ENCODE measurements around the gene CA4.

DNA sequence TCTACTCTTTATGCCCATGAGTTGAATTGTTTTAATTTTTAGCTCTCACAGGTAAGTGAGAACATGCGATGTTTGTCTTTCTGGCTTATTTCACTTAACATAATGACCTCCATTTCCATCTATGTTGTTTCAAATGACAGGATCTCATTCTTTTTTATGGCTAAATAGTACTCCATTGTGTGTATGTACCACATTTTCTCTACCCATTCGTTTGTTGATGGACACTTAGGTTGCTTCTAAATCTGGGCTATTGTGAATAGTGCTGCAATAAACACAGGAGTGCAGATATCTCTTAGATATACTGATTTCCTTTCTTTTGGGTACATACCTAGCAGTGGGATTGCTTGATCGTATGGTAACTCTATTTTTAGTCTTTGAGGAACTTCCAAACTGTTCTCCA is 19.3 kb upstream of the CA4 start:
- TF ChIP-seq CTBP1 (IDR thresholded peaks at IDR 0.05; ENCODE audit: borderline replicate concordance) (no peak), HDGF (IDR thresholded peaks at IDR 0.05; ENCODE audit: borderline replicate concordance) (no peak)
